NB4 (cell line): ENCODE measurements around the gene PCNT.

Source experiments
- CTCF ChIP-seq: IDR thresholded peaks from one replicate; pipeline ENCODE4 v1.5.1; 2012; ENCODE audit warnings: low read depth, low read length
- POLR2A ChIP-seq: IDR thresholded peaks from 2 replicates; pipeline ENCODE4 v1.6.1; 2011; ENCODE audit warnings: mild to moderate bottlenecking; ENCODE audit not compliant: insufficient read length; ENCODE audit errors: extremely low read depth
- TF ChIP-seq, protein P1 (sequence below): IDR thresholded peaks from 2 replicates; pipeline ENCODE4 v1.6.1; 2011; ENCODE audit warnings: low read depth, low read length

GRCh38 chr21:46392921-46393320, 69.0 kb downstream of the PCNT start:
- no peak for TF ChIP-seq CTCF
- TF ChIP-seq POLR2A, result no peak
- TF ChIP-seq, protein P1, sequence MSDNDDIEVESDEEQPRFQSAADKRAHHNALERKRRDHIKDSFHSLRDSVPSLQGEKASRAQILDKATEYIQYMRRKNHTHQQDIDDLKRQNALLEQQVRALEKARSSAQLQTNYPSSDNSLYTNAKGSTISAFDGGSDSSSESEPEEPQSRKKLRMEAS, result no peak
